GM08714 (cell line): ENCODE results near the gene RHBDF2.

Source experiments
- H3K4me3 ChIP-seq: fragments of 200-500 bp; sonication (Bioruptor generic); 2 replicates; pipeline ENCODE4 v1.5.1; 2014; ENCODE audit warnings: mild to moderate bottlenecking, low read length, inconsistent platforms
- ZNF274 ChIP-seq: IDR thresholded peaks from 2 replicates; pipeline ENCODE4 v1.6.1; 2012; ENCODE audit warnings: mild to moderate bottlenecking, low read depth, low read length

RHBDF2 gene

GRCh38 chr17:76492123-76492988, 8.9 kb downstream of the RHBDF2 start:
- peak overlapping the region; percentile 5; the same call in 1 of the 2 replicates for H3K4me3 ChIP-seq
- TF ChIP-seq ZNF274, result no peak

GRCh38 chr17:76491271-76492122, 9.7 kb downstream of the RHBDF2 start:
- no peak overlapping the region; the same call in 1 of the 2 replicates for H3K4me3 ChIP-seq
- TF ChIP-seq ZNF274, result no peak

GRCh38 chr17:76490112-76490710, 11.0 kb downstream of the RHBDF2 start:
- TF ChIP-seq ZNF274, result no peak
- no peak overlapping the region for H3K4me3 ChIP-seq

GRCh38 chr17:76487451-76488192, 13.6 kb downstream of the RHBDF2 start:
- TF ChIP-seq ZNF274, result no peak
- H3K4me3 ChIP-seq, result no peak overlapping the region

GRCh38 chr17:76485569-76485968, 15.7 kb downstream of the RHBDF2 start:
- TF ChIP-seq ZNF274, result no peak
- H3K4me3 ChIP-seq, result no peak overlapping the region

GRCh38 chr17:76484228-76484725, 16.9 kb downstream of the RHBDF2 start:
- H3K4me3 ChIP-seq, result no peak overlapping the region
- TF ChIP-seq ZNF274, result no peak

GRCh38 chr17:76481071-76481655, 20.1 kb downstream of the RHBDF2 start:
- H3K4me3 ChIP-seq, result peak overlapping the region; percentile 37; the same call in 1 of the 2 replicates
- no peak for TF ChIP-seq ZNF274

GRCh38 chr17:76480632-76481031, 20.6 kb downstream of the RHBDF2 start:
- peak overlapping the region; percentile 37; the same call in 1 of the 2 replicates for H3K4me3 ChIP-seq
- TF ChIP-seq ZNF274, result no peak

- no peak overlapping the region for H3K4me3 ChIP-seq
- TF ChIP-seq ZNF274, result no peak
Observed at GRCh38 chr17:76479515-76480060, 21.6 kb downstream of the RHBDF2 start.

GRCh38 chr17:76478730-76479514, 22.3 kb downstream of the RHBDF2 start:
- H3K4me3 ChIP-seq, result no peak overlapping the region
- TF ChIP-seq ZNF274, result no peak

GRCh38 chr17:76478097-76478496, 23.1 kb downstream of the RHBDF2 start:
- no peak for TF ChIP-seq ZNF274
- no peak overlapping the region for H3K4me3 ChIP-seq

- TF ChIP-seq ZNF274, result no peak
- no peak overlapping the region for H3K4me3 ChIP-seq
Observed at GRCh38 chr17:76477576-76477975, 23.6 kb downstream of the RHBDF2 start.
